ENCODE results near the gene PKP1. TPM values are rescaled to one million over a fixed set of nuclear protein-coding genes. Genes with fewer than 3 reads are reported as not detected.

Gene PKP1
- total RNA-seq, 1 donor from 2014 or later, result not detected

DNA sequence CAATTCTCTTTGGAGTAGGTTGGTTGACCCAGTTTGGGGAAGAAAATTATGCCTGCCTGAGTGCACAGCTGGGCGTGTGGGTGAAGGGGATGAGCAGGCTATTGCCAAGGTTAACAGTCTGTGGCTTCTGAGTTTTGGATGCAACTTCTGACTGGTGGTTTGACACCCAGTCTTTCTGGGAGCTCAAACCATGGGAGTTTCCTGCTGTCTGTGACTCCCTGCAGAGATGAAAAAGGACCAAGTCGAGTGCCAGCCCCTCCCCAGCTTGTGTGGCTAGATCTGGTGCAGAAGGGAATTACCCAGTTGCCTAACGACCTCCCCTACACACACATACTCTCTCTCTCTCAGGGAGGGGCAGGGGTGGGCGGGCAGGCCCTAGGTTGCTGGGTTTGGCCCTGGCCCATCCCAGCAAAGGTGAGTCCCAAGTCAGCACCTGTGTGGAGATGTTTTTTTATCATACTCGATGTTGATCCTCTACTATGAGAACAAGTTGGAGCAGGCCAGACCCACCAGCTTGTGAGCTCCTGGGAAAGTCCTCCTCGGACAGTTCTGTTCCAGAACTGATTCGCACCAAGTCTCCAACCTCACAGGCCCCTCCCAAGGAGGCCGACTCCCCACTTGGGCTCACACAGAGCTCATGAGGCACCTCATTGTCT is 28.2 kb downstream of the PKP1 start:
- H3K4me1 ChIP-seq, result no peaks in the 10 kb centered on the region

DNA sequence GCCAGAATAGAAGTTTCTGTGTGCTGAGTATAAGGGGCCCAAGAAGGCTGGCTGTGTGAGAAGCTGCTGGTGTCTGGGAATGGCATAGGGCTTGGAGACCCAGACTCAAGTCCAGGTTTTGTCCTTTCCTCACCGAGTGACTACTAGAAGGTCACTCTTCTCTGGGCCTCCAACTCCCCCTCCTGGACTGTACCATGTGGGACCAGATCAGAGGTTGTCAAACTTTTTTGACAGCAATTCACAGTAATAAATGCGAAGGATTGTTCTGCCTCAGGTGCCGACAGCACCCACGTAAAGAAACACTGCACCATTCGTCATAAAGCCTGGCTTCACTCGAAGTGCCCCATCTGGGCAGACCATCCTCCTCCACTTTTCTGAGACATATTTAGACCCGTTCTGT is 29.0 kb downstream of the PKP1 start:
- no peak for DNase-seq (ENCODE audit: low spot score in 2 of 2)
- TF ChIP-seq, protein P1, sequence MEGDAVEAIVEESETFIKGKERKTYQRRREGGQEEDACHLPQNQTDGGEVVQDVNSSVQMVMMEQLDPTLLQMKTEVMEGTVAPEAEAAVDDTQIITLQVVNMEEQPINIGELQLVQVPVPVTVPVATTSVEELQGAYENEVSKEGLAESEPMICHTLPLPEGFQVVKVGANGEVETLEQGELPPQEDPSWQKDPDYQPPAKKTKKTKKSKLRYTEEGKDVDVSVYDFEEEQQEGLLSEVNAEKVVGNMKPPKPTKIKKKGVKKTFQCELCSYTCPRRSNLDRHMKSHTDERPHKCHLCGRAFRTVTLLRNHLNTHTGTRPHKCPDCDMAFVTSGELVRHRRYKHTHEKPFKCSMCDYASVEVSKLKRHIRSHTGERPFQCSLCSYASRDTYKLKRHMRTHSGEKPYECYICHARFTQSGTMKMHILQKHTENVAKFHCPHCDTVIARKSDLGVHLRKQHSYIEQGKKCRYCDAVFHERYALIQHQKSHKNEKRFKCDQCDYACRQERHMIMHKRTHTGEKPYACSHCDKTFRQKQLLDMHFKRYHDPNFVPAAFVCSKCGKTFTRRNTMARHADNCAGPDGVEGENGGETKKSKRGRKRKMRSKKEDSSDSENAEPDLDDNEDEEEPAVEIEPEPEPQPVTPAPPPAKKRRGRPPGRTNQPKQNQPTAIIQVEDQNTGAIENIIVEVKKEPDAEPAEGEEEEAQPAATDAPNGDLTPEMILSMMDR (IDR thresholded peaks at IDR 0.05), result no peak
- intact Hi-C loops (cut with DNase I), result no loop called here
- H3K4me3 ChIP-seq, result no peak overlapping the region
- H3K36me3 ChIP-seq, result no peaks in the 10 kb centered on the region
- H3K4me1 ChIP-seq, result no peaks in the 10 kb centered on the region
- no peaks in the 10 kb centered on the region for H3K9me3 ChIP-seq
- H3K27ac ChIP-seq, result no peak overlapping the region
- no peaks in the 10 kb centered on the region for H3K27me3 ChIP-seq

More for the DNA sequence above, 28.2 kb downstream of the PKP1 start:
- Histone ChIP-seq H3K27me3 (no peaks in the 10 kb centered on the region), H3K36me3 (no peaks in the 10 kb centered on the region), H3K9me3 (no peaks in the 10 kb centered on the region), H3K4me3 (no peak overlapping the region), H3K27ac (no peak overlapping the region)
- TF ChIP-seq, protein P1 (IDR thresholded peaks at IDR 0.05), result no peak
- no peak for DNase-seq (ENCODE audit: low spot score in 2 of 2)
- intact Hi-C loops (cut with DNase I), result no loop called here

DNA sequence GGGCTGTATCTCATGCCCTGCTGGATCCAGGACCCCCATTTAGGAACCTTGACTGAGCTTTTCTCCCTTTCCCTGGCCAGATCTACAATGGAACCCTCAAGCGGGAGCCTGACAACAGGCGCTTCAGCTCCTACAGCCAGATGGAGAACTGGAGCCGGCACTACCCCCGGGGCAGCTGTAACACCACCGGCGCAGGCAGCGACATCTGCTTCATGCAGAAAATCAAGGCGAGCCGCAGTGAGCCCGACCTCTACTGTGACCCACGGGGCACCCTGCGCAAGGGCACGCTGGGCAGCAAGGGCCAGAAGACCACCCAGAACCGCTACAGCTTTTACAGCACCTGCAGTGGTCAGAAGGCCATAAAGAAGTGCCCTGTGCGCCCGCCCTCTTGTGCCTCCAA is 29.8 kb downstream of the PKP1 start:
- Histone ChIP-seq H3K4me1 (no peaks in the 10 kb centered on the region), H3K9me3 (no peaks in the 10 kb centered on the region), H3K36me3 (no peaks in the 10 kb centered on the region), H3K27me3 (no peaks in the 10 kb centered on the region), H3K27ac (no peak overlapping the region), H3K4me3 (no peak overlapping the region)
- TF ChIP-seq, protein P1 (IDR thresholded peaks at IDR 0.05), result no peak
- intact Hi-C loops (cut with DNase I), result no loop called here
- DNase-seq (ENCODE audit: low spot score in 2 of 2), result no peak

DNA sequence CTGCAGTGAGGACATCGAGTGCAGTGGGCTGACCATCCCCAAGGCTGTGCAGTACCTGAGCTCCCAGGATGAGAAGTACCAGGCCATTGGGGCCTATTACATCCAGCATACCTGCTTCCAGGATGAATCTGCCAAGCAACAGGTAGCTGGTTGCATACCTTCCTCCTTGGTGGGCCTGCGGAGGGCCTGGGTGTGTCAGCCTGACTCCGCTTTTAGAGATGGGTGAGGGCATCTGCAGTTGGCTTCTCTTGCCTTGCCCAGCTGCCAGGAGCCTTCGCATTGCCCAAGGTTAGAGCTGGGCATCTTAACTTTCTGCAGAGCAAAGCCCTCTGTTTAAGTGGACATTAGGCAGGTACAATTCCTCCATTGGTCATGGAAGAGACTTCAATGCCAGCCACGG is 33.2 kb downstream of the PKP1 start:
- intact Hi-C loops (cut with DNase I), result no loop called here
- Histone ChIP-seq H3K4me3 (no peak overlapping the region), H3K9me3 (no peaks in the 10 kb centered on the region), H3K4me1 (no peaks in the 10 kb centered on the region), H3K36me3 (no peaks in the 10 kb centered on the region), H3K27ac (no peak overlapping the region), H3K27me3 (no peaks in the 10 kb centered on the region)
- DNase-seq (ENCODE audit: low spot score in 2 of 2), result no peak
- TF ChIP-seq, protein P1 (IDR thresholded peaks at IDR 0.05), result no peak

DNA sequence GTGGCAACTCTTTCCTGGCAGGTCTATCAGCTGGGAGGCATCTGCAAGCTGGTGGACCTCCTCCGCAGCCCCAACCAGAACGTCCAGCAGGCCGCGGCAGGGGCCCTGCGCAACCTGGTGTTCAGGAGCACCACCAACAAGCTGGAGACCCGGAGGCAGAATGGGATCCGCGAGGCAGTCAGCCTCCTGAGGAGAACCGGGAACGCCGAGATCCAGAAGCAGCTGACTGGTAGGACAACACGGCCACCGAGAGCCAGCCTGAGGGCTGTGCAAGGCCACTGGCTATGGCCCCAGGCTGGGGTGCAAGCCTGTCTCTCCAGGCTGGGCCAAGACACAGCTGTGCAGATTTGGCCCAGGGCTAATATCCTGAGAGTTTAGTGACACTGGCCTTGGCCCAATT is 34.2 kb downstream of the PKP1 start:
- H3K36me3 ChIP-seq, result no peaks in the 10 kb centered on the region
- intact Hi-C loops (cut with DNase I), result no loop called here
- H3K4me3 ChIP-seq, result no peak overlapping the region
- peak in 1 of 2 donors; percentile 43 for DNase-seq (ENCODE audit: low spot score in 2 of 2)
- H3K4me1 ChIP-seq, result no peaks in the 10 kb centered on the region
- H3K27ac ChIP-seq, result no peak overlapping the region
- no peaks in the 10 kb centered on the region for H3K27me3 ChIP-seq
- TF ChIP-seq, protein P1 (IDR thresholded peaks at IDR 0.05), result no peak
- no peaks in the 10 kb centered on the region for H3K9me3 ChIP-seq
